K562 (cell line): ENCODE measurements around the gene RDH16. TPM values are rescaled to one million over a fixed set of nuclear protein-coding genes. Genes with fewer than 3 reads are reported as not detected.

Source experiments
- BRF1 ChIP-seq: IDR thresholded peaks from 3 replicates; pipeline ENCODE4 v1.6.1; 2011; ENCODE audit warnings: borderline replicate concordance, mild to moderate bottlenecking; ENCODE audit not compliant: insufficient read length; ENCODE audit errors: extremely low read depth
- FOSL1 ChIP-seq: fragments of 200-800 bp; sonication (Bioruptor generic); conservative IDR thresholded peaks from 2 replicates; pipeline ENCODE4 v1.6.1; 2016; ENCODE audit warnings: missing genetic modification characterization, missing compliant biosample characterization
- FOXM1 ChIP-seq, 2 experiments: fragments of 450-650 bp in 1 of 2; sonication (generic) in 1 of 2; formaldehyde crosslinking in 1 of 2; IDR thresholded peaks; 2 replicates each; pipeline versions ENCODE4 v1.6.1 to v1.9.0; 2017 to 2022; ENCODE audit warnings: low read depth in 2 of 2, mild to moderate bottlenecking in 2 of 2, missing genetic modification reagents in 1 of 2, moderate library complexity in 1 of 2
- IRF2 ChIP-seq: sonication (generic); formaldehyde crosslinking; IDR thresholded peaks from 2 replicates; pipeline ENCODE4 v1.8.1; 2022; ENCODE audit warnings: mild to moderate bottlenecking, missing genetic modification reagents
- L3MBTL2 ChIP-seq: fragments of 450-650 bp; IDR thresholded peaks from 2 replicates; pipeline ENCODE4 v1.6.1; 2016; ENCODE audit warnings: mild to moderate bottlenecking, moderate library complexity
- NONO ChIP-seq, 2 experiments: fragments of 200-400 bp in 1 of 2; fragments of 450-650 bp in 1 of 2; formaldehyde crosslinking in 1 of 2; IDR thresholded peaks; 2 replicates each; pipeline ENCODE4 v1.6.1; 2017; ENCODE audit warnings: low read depth in 2 of 2, mild to moderate bottlenecking in 2 of 2, moderate library complexity in 2 of 2, low read length in 1 of 2
- PHF8 ChIP-seq: fragments of 200-600 bp; sonication (generic); IDR thresholded peaks from 2 replicates; pipeline ENCODE4 v1.6.1; 2012; ENCODE audit warnings: mixed run types, mild to moderate bottlenecking, inconsistent platforms, low read length, moderate library complexity, borderline replicate concordance
- RAD21 ChIP-seq, 2 experiments: fragments of 250-450 bp in 1 of 2; fragments of 450-650 bp in 1 of 2; sonication (Bioruptor Pico) in 1 of 2; formaldehyde crosslinking in 1 of 2; IDR thresholded peaks in 1 of 2; conservative IDR thresholded peaks in 1 of 2; 2 replicates each; pipeline versions ENCODE4 v1.4.0 to v1.8.0; 2020 to 2022; ENCODE audit warnings: mild to moderate bottlenecking in 2 of 2, moderate library complexity in 1 of 2
- RNF2 ChIP-seq: sonication (generic); IDR thresholded peaks from 2 replicates; pipeline ENCODE4 v1.6.1; 2016
- SMARCE1 ChIP-seq: fragments of 450-650 bp; IDR thresholded peaks from 2 replicates; pipeline ENCODE4 v1.7.1; 2016; ENCODE audit warnings: mild to moderate bottlenecking
- TEAD4 ChIP-seq, 2 experiments: sonication (generic) in 1 of 2; formaldehyde crosslinking in 1 of 2; IDR thresholded peaks; 2 replicates each; pipeline versions ENCODE4 v1.6.1 to v1.8.0; 2012 to 2022; ENCODE audit warnings: borderline replicate concordance in 1 of 2, inconsistent platforms in 1 of 2, low read length in 1 of 2, mild to moderate bottlenecking in 1 of 2, missing genetic modification reagents in 1 of 2
- XRCC5 ChIP-seq: fragments of 200-400 bp; formaldehyde crosslinking; IDR thresholded peaks from 2 replicates; pipeline ENCODE4 v1.6.1; 2017; ENCODE audit warnings: low read depth, mild to moderate bottlenecking, low read length
- ZNF717 ChIP-seq: fragments of 250-450 bp; sonication (Bioruptor Pico); IDR thresholded peaks from 2 replicates; pipeline ENCODE4 v1.5.0; 2021
- polyA plus RNA-seq, 8 experiments: library from polyadenylated mRNA; depleted of rRNA in 4 of 8; stranded (reverse) in 5 of 8; unstranded in 3 of 8; fragments of >200 nt; fragmentation: Nextera tagmentation in 2 of 8; fragmentation: Illumina TruSeq in 1 of 8; extraction: Ambion mirVana in 2 of 8; extraction: Trizol in 1 of 8; gene quantifications; 2 replicates each; pipeline versions ENCODE4 v1.2.1 to v1.2.3, GENCODE V29; 2011 to 2014; ENCODE audit warnings: inconsistent platforms in 1 of 8, missing spikeins in 1 of 8
- total RNA-seq, 7 experiments: library from RNA; depleted of rRNA in 6 of 7; stranded (reverse); fragments of >200 nt in 6 of 7; fragmentation: Illumina TruSeq in 2 of 7; extraction: Trizol in 2 of 7; gene quantifications; 2 replicates each; pipeline versions ENCODE4 v1.2.1 to v1.2.3, GENCODE V29; 2011 to 2021; ENCODE audit warnings: low replicate concordance in 1 of 7
- TF ChIP-seq, protein P1 (sequence below): fragments of 250-450 bp; sonication (Bioruptor Pico); IDR thresholded peaks from 2 replicates; pipeline ENCODE4 v1.4.0; 2020; ENCODE audit warnings: mild to moderate bottlenecking
- TF ChIP-seq, protein P2 (sequence below): fragments of 450-650 bp; IDR thresholded peaks from 2 replicates; pipeline ENCODE4 v1.6.1; 2016; ENCODE audit warnings: mild to moderate bottlenecking
- TF ChIP-seq, protein P3 (sequence below), 2 experiments: fragments of 200-800 bp in 1 of 2; sonication (Bioruptor generic) in 1 of 2; sonication (generic) in 1 of 2; formaldehyde crosslinking in 1 of 2; IDR thresholded peaks in 1 of 2; conservative IDR thresholded peaks in 1 of 2; 2 replicates each; pipeline versions ENCODE4 v1.5.0 to v1.6.1; 2016 to 2020; ENCODE audit warnings: missing compliant biosample characterization in 1 of 2, missing genetic modification characterization in 1 of 2, missing genetic modification reagents in 1 of 2
- TF ChIP-seq, protein P4 (sequence below): sonication (generic); formaldehyde crosslinking; IDR thresholded peaks from 2 replicates; pipeline ENCODE4 v1.4.0; 2020; ENCODE audit warnings: mild to moderate bottlenecking, missing genetic modification reagents

RDH16 gene
- total and polyA plus RNA-seq, 9 of the 15 experiments (the other 6 are each of a cell fraction or from before 2014, with no cell fraction given) = 0.11 to 0.52 (median 0.22) TPM; not detected in 1

DNA sequence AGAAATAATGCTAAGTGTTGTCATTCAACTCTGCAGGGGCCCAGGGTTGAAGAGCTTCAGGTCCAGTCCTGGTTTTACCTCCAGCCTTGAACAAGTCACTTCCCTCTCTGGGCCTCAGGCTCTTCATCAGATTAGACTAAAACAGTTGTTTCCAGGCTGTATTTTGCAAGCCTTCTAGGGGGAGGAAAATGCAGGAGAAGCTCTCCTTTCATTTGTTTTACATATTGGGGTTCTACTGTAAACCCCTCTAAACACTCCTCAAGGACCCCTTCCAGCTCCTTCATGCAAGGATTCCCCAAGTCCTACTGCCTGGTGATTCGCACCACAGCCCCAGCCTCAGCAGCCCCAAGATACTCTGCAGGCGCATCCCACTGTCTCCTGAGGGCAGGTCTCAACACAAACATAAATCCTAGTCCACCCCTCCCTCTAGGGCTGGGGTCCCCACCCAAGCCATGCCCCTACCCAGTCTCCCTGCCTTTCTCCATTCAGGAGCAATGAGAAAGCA lies 25.9 kb downstream of the RDH16 start (continued):
- TF ChIP-seq, protein P1, sequence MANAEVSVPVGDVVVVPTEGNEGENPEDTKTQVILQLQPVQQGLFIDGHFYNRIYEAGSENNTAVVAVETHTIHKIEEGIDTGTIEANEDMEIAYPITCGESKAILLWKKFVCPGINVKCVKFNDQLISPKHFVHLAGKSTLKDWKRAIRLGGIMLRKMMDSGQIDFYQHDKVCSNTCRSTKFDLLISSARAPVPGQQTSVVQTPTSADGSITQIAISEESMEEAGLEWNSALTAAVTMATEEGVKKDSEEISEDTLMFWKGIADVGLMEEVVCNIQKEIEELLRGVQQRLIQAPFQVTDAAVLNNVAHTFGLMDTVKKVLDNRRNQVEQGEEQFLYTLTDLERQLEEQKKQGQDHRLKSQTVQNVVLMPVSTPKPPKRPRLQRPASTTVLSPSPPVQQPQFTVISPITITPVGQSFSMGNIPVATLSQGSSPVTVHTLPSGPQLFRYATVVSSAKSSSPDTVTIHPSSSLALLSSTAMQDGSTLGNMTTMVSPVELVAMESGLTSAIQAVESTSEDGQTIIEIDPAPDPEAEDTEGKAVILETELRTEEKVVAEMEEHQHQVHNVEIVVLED = no peak
- TF ChIP-seq BRF1 (no peak), RNF2 (peak; percentile 95), IRF2 (CRISPR knock-in tag) (no peak), ZNF717 (CRISPR knock-in tag) (no peak), FOXM1 (IDR thresholded peaks at IDR 0.05; ENCODE audit: low read depth) (peak; percentile 53; the same call in 1 of the 2 replicates), FOXM1 (CRISPR knock-in tag; IDR thresholded peaks at IDR 0.05; ENCODE audit: low read depth) (no peak), NONO (IDR thresholded peaks at IDR 0.05; ENCODE audit: low read depth in 2 of 2, low read length in 1 of 2) (0 out of 4 replicates have a peak, but pooled peaks of 1 of the 2 experiments have one; percentile 35), RAD21 (CRISPR knock-in tag; conservative IDR thresholded peaks at IDR 0.05 in 1 of 2, IDR thresholded peaks at IDR 0.05 in 1 of 2) (peak in 1 of 2 experiments; percentile 23; a peak in 1 of 4 replicates), XRCC5 (0 out of 2 replicates have a peak, but pooled peaks have one; percentile 24), L3MBTL2 (peak; percentile 25; the same call in 1 of the 2 replicates), FOSL1 (tag) (no peak), TEAD4 (IDR thresholded peaks at IDR 0.05; ENCODE audit: low read length) (peak; percentile 58), TEAD4 (CRISPR knock-in tag; IDR thresholded peaks at IDR 0.05; ENCODE audit: borderline replicate concordance) (no peak), PHF8 (peak; percentile 25; the same call in 1 of the 2 replicates), SMARCE1 (no peak)
- TF ChIP-seq, protein P2, sequence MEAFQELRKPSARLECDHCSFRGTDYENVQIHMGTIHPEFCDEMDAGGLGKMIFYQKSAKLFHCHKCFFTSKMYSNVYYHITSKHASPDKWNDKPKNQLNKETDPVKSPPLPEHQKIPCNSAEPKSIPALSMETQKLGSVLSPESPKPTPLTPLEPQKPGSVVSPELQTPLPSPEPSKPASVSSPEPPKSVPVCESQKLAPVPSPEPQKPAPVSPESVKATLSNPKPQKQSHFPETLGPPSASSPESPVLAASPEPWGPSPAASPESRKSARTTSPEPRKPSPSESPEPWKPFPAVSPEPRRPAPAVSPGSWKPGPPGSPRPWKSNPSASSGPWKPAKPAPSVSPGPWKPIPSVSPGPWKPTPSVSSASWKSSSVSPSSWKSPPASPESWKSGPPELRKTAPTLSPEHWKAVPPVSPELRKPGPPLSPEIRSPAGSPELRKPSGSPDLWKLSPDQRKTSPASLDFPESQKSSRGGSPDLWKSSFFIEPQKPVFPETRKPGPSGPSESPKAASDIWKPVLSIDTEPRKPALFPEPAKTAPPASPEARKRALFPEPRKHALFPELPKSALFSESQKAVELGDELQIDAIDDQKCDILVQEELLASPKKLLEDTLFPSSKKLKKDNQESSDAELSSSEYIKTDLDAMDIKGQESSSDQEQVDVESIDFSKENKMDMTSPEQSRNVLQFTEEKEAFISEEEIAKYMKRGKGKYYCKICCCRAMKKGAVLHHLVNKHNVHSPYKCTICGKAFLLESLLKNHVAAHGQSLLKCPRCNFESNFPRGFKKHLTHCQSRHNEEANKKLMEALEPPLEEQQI = peak; percentile 67
- TF ChIP-seq, protein P3, sequence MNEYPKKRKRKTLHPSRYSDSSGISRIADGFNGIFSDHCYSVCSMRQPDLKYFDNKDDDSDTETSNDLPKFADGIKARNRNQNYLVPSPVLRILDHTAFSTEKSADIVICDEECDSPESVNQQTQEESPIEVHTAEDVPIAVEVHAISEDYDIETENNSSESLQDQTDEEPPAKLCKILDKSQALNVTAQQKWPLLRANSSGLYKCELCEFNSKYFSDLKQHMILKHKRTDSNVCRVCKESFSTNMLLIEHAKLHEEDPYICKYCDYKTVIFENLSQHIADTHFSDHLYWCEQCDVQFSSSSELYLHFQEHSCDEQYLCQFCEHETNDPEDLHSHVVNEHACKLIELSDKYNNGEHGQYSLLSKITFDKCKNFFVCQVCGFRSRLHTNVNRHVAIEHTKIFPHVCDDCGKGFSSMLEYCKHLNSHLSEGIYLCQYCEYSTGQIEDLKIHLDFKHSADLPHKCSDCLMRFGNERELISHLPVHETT (CRISPR knock-in tag; conservative IDR thresholded peaks at IDR 0.05 in 1 of 2, IDR thresholded peaks at IDR 0.05 in 1 of 2) = 0 out of 4 replicates have a peak, but pooled peaks of 1 of the 2 experiments have one; percentile 53
- TF ChIP-seq, protein P4, sequence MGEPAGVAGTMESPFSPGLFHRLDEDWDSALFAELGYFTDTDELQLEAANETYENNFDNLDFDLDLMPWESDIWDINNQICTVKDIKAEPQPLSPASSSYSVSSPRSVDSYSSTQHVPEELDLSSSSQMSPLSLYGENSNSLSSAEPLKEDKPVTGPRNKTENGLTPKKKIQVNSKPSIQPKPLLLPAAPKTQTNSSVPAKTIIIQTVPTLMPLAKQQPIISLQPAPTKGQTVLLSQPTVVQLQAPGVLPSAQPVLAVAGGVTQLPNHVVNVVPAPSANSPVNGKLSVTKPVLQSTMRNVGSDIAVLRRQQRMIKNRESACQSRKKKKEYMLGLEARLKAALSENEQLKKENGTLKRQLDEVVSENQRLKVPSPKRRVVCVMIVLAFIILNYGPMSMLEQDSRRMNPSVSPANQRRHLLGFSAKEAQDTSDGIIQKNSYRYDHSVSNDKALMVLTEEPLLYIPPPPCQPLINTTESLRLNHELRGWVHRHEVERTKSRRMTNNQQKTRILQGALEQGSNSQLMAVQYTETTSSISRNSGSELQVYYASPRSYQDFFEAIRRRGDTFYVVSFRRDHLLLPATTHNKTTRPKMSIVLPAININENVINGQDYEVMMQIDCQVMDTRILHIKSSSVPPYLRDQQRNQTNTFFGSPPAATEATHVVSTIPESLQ (CRISPR knock-in tag) = no peak
